ENCODE measurements around the gene ANKRD44.

ANKRD44 gene

DNA sequence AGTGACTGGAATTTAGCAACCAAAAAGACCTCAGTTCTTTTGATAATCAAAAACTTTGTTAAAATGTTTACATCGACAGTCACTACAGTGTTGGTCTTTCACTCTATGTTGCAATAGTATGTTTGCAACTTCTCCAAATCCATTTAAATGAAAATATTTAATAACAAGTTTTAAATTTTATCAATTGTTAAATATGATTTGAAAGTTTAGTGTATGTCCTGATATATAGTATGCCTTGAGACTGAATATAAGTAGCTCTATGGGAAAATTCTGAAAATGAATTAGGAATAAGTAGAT is 109.9 kb downstream of the ANKRD44 start:
- Histone ChIP-seq H3K36me3 (ENCODE audit: control insufficient read depth, insufficient read depth, low read length, severe bottlenecking) (no peaks in the 10 kb centered on the region), H3K9me3 (ENCODE audit: control insufficient read depth, low read length) (no peaks in the 10 kb centered on the region), H3K4me1 (ENCODE audit: control insufficient read depth, insufficient read depth, low read length) (peaks cover 14% of the 10 kb centered on the region), H3K9ac (ENCODE audit: low read length) (no peak overlapping the region), H3K27me3 (replicated peaks; ENCODE audit: control insufficient read depth, insufficient read depth, low read length) (no peaks in the 10 kb centered on the region), H3K4me3 (ENCODE audit: low read length) (no peak overlapping the region)
- DNase-seq (ENCODE audit: low read depth): no peak

DNA sequence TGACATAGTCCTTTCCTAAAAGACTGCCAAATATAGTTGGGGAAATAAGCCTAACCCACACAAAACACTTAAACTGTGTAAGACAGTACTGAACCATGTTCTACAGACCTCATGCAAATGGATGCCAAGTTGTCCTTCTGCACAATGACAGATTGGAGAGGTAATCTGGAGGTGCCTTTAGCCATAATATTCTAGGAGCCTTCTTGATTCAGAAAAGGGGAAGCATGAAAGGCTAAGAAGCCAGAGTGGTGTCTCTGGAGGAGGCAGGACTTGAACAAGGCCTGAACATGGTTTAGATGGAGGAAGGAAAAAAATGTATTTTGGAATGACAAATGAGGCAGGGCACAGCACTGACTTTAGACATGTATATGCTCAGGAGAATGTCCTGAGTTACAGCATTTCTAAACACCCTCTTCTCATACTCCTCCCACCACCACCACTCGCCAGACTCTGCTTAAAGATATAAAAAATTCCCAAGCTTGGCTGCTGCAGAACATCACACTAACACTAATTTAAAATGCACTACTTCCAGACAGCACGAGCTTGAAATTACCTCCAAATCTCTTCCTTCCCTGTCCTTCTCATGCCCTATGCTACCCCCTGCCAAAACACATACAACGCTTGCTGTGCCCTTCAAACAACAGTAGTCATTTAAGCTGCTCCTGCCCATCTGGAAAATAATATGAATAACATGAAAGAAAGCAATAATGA is 110.4 kb downstream of the ANKRD44 start:
- H3K27me3 ChIP-seq (replicated peaks; ENCODE audit: control insufficient read depth, insufficient read depth, low read length): no peaks in the 10 kb centered on the region
- no peaks in the 10 kb centered on the region for H3K9me3 ChIP-seq (ENCODE audit: control insufficient read depth, low read length)
- no peaks in the 10 kb centered on the region for H3K36me3 ChIP-seq (ENCODE audit: control insufficient read depth, insufficient read depth, low read length, severe bottlenecking)
- H3K4me1 ChIP-seq (ENCODE audit: control insufficient read depth, insufficient read depth, low read length): peaks cover 18% of the 10 kb centered on the region
- no peak for DNase-seq (ENCODE audit: low read depth)
- H3K9ac ChIP-seq (ENCODE audit: low read length): no peak overlapping the region
- H3K4me3 ChIP-seq (ENCODE audit: low read length): no peak overlapping the region

DNA sequence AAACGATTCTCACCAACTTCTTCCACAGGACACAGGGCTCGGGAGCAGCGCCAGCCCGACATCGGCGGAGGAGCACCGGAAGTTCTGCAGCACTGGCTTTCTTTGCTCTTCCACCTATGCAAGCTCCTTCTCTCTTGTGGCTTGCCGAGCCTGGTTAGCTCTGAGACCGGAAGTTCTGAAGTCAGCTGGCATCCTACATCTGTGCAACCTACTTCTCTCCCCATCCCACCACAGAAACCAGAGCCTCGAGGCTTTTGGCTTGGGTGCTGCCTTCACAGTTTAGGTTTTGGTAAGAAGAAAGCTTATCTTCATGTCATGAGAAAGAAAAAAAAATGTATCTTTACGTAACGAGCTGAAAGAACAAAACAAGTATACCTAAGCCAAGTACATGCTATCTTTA is 111.7 kb downstream of the ANKRD44 start:
- no peak for DNase-seq (ENCODE audit: low read depth)
- no peaks in the 10 kb centered on the region for H3K9me3 ChIP-seq (ENCODE audit: control insufficient read depth, low read length)
- H3K27me3 ChIP-seq (replicated peaks; ENCODE audit: control insufficient read depth, insufficient read depth, low read length): no peaks in the 10 kb centered on the region
- H3K36me3 ChIP-seq (ENCODE audit: control insufficient read depth, insufficient read depth, low read length, severe bottlenecking): no peaks in the 10 kb centered on the region
- H3K9ac ChIP-seq (ENCODE audit: low read length): no peak overlapping the region
- H3K4me1 ChIP-seq (ENCODE audit: control insufficient read depth, insufficient read depth, low read length): peaks cover 10% of the 10 kb centered on the region
- H3K4me3 ChIP-seq (ENCODE audit: low read length): no peak overlapping the region

DNA sequence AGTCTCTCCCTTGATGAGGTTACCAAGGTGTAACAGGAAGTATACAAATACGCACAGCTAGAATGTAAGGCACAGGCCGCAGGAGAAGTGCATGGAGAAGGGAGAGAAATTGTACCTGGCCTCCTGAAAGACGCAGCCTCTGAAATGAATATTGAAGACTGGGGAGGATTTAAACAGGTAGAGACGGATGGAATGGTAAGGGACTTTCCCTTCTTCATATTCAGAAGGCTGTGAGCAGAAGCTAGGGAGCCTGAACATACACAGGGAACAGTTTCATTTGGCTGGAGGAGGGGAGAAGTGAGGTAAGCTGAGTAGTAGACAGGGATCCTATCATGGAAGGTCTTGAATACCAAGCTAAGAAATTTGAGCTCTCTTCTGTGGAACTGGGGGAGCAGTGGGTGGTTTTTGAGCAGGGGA is 112.7 kb downstream of the ANKRD44 start:
- H3K9ac ChIP-seq (ENCODE audit: low read length): no peak overlapping the region
- peaks cover 10% of the 10 kb centered on the region for H3K4me1 ChIP-seq (ENCODE audit: control insufficient read depth, insufficient read depth, low read length)
- no peaks in the 10 kb centered on the region for H3K36me3 ChIP-seq (ENCODE audit: control insufficient read depth, insufficient read depth, low read length, severe bottlenecking)
- H3K9me3 ChIP-seq (ENCODE audit: control insufficient read depth, low read length): no peaks in the 10 kb centered on the region
- no peaks in the 10 kb centered on the region for H3K27me3 ChIP-seq (replicated peaks; ENCODE audit: control insufficient read depth, insufficient read depth, low read length)
- DNase-seq (ENCODE audit: low read depth): no peak
- no peak overlapping the region for H3K4me3 ChIP-seq (ENCODE audit: low read length)

DNA sequence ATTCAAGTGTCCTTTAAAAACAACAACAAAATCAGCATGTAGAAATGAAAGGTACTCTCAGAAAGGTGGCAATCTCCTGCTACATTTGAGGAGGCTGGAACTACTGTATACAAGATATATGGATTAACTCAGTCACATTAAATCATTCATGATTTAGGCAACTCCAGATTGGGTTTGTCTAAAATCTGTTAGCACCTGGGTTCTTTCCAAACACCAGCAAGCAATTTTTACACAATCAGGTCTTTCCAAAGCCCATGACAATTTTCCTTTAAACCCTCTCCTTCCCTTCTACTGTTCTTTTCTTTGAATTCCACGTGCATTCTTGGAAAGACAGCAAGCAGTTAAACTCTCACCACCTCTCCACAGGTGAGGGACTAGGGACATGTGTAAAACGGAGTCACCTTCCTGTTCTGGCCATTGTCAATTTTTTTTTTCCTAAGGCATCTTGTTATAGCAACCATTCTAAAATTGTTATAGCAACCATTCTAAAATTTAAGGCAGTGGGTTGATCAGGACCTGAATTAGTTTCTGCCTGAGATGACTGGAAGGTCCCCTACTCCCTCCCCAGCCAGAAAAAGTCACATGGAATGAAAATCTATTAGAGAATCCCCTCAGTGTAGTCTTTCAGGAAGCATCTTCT is 113.9 kb downstream of the ANKRD44 start:
- Histone ChIP-seq H3K36me3 (ENCODE audit: control insufficient read depth, insufficient read depth, low read length, severe bottlenecking) (no peaks in the 10 kb centered on the region), H3K4me1 (ENCODE audit: control insufficient read depth, insufficient read depth, low read length) (peaks cover 10% of the 10 kb centered on the region), H3K9ac (ENCODE audit: low read length) (no peak overlapping the region), H3K4me3 (ENCODE audit: low read length) (no peak overlapping the region), H3K27me3 (replicated peaks; ENCODE audit: control insufficient read depth, insufficient read depth, low read length) (no peaks in the 10 kb centered on the region), H3K9me3 (ENCODE audit: control insufficient read depth, low read length) (no peaks in the 10 kb centered on the region)
- DNase-seq (ENCODE audit: low read depth): no peak

DNA sequence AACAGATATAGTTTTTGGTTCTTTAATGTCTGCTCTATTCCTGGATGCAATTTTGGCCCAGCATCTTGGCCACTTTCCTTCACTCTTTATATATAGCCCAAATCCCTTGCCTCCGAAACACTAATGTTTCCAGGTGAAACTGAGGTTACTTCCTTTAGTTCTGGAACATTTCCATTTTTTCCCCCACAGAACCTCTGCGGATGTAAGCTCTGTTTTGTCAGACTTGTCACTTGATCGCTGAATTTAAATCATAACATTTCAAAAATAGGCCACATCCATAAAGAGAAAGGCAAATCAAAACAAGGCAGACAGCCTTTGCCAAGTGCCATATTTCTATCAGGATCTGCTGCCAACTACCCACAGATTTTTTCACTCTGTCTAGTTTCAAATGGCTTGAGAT is 115.1 kb downstream of the ANKRD44 start:
- Histone ChIP-seq H3K9me3 (ENCODE audit: control insufficient read depth, low read length) (no peaks in the 10 kb centered on the region), H3K36me3 (ENCODE audit: control insufficient read depth, insufficient read depth, low read length, severe bottlenecking) (no peaks in the 10 kb centered on the region), H3K9ac (ENCODE audit: low read length) (no peak overlapping the region), H3K27me3 (replicated peaks; ENCODE audit: control insufficient read depth, insufficient read depth, low read length) (no peaks in the 10 kb centered on the region), H3K4me1 (ENCODE audit: control insufficient read depth, insufficient read depth, low read length) (peaks cover 10% of the 10 kb centered on the region), H3K4me3 (ENCODE audit: low read length) (no peak overlapping the region)
- DNase-seq (ENCODE audit: low read depth): peak; percentile 46

DNA sequence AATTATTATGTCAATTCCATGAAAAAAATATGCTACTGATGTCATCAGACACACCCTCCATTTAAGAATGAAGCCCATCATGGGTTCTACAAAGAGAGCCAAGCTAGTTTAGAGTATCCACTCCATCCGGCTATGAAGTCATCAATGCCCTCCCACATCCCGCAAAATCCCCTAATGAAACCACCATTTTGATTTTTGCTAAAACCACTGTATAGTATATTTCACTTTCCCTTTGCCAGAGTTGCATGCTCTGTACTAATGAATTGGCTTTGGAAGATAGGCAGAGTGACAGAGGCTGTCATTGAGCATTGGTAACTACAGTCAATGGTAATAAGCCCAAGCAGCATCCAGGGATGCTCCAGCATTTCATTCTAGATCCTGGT is 118.6 kb downstream of the ANKRD44 start:
- no peak for DNase-seq (ENCODE audit: low read depth)

GRCh38 chr2:197191177-197191939 is 119.2 kb downstream of the ANKRD44 start:
- H3K36me3 ChIP-seq (ENCODE audit: control insufficient read depth, insufficient read depth, low read length, severe bottlenecking): no peaks in the 10 kb centered on the region
- no peaks in the 10 kb centered on the region for H3K9me3 ChIP-seq (ENCODE audit: control insufficient read depth, low read length)
- peaks cover 7% of the 10 kb centered on the region for H3K4me1 ChIP-seq (ENCODE audit: control insufficient read depth, insufficient read depth, low read length)
- no peak overlapping the region for H3K9ac ChIP-seq (ENCODE audit: low read length)
- DNase-seq (ENCODE audit: low read depth): peak; percentile 77
- H3K4me3 ChIP-seq (ENCODE audit: low read length): no peak overlapping the region
- H3K27me3 ChIP-seq (replicated peaks; ENCODE audit: control insufficient read depth, insufficient read depth, low read length): no peaks in the 10 kb centered on the region

More for the DNA sequence above, 118.6 kb downstream of the ANKRD44 start:
- H3K27me3 ChIP-seq (replicated peaks; ENCODE audit: control insufficient read depth, insufficient read depth, low read length): no peaks in the 10 kb centered on the region
- no peak overlapping the region for H3K4me3 ChIP-seq (ENCODE audit: low read length)
- no peaks in the 10 kb centered on the region for H3K36me3 ChIP-seq (ENCODE audit: control insufficient read depth, insufficient read depth, low read length, severe bottlenecking)
- H3K4me1 ChIP-seq (ENCODE audit: control insufficient read depth, insufficient read depth, low read length): peaks cover 7% of the 10 kb centered on the region
- no peaks in the 10 kb centered on the region for H3K9me3 ChIP-seq (ENCODE audit: control insufficient read depth, low read length)
- no peak overlapping the region for H3K9ac ChIP-seq (ENCODE audit: low read length)

GRCh38 chr2:197190100-197190432 is 120.5 kb downstream of the ANKRD44 start:
- H3K9me3 ChIP-seq (ENCODE audit: control insufficient read depth, low read length): no peaks in the 10 kb centered on the region
- peaks cover 10% of the 10 kb centered on the region for H3K4me1 ChIP-seq (ENCODE audit: control insufficient read depth, insufficient read depth, low read length)

GRCh38 chr2:197189426-197190099 is 121.0 kb downstream of the ANKRD44 start:
- Histone ChIP-seq H3K9ac (ENCODE audit: low read length) (no peak overlapping the region), H3K36me3 (ENCODE audit: control insufficient read depth, insufficient read depth, low read length, severe bottlenecking) (no peaks in the 10 kb centered on the region), H3K9me3 (ENCODE audit: control insufficient read depth, low read length) (no peaks in the 10 kb centered on the region), H3K4me3 (ENCODE audit: low read length) (no peak overlapping the region), H3K4me1 (ENCODE audit: control insufficient read depth, insufficient read depth, low read length) (peaks cover 15% of the 10 kb centered on the region), H3K27me3 (replicated peaks; ENCODE audit: control insufficient read depth, insufficient read depth, low read length) (no peaks in the 10 kb centered on the region)
- DNase-seq (ENCODE audit: low read depth): no peak

More at GRCh38 chr2:197190100-197190432, 120.5 kb downstream of the ANKRD44 start:
- H3K27me3 ChIP-seq (replicated peaks; ENCODE audit: control insufficient read depth, insufficient read depth, low read length): no peaks in the 10 kb centered on the region
- no peak for DNase-seq (ENCODE audit: low read depth)
- H3K9ac ChIP-seq (ENCODE audit: low read length): no peak overlapping the region
- no peaks in the 10 kb centered on the region for H3K36me3 ChIP-seq (ENCODE audit: control insufficient read depth, insufficient read depth, low read length, severe bottlenecking)
- H3K4me3 ChIP-seq (ENCODE audit: low read length): no peak overlapping the region

- Histone ChIP-seq H3K27me3 (replicated peaks; ENCODE audit: control insufficient read depth, insufficient read depth, low read length) (no peaks in the 10 kb centered on the region), H3K4me1 (ENCODE audit: control insufficient read depth, insufficient read depth, low read length) (peaks cover 16% of the 10 kb centered on the region), H3K9ac (ENCODE audit: low read length) (no peak overlapping the region), H3K9me3 (ENCODE audit: control insufficient read depth, low read length) (no peaks in the 10 kb centered on the region), H3K36me3 (ENCODE audit: control insufficient read depth, insufficient read depth, low read length, severe bottlenecking) (no peaks in the 10 kb centered on the region), H3K4me3 (ENCODE audit: low read length) (no peak overlapping the region)
- DNase-seq (ENCODE audit: low read depth): no peak
These were observed 124.9 kb downstream of the ANKRD44 start for GRCh38 chr2:197185676-197186075.

Data from adipocyte (in vitro differentiated cells).